HG03354 (cell line): ENCODE measurements around the gene CACNA2D1.
A peak's percentile ranks its signal among the peaks of the same experiment; 100 is the strongest.

ENCODE experiments used
- ATAC-seq: cut with Tn5 transposase; IDR thresholded peaks from one replicate; pipeline ENCODE4 v1.9.1; 2021; ENCODE audit warnings: mild to moderate bottlenecking; ENCODE audit not compliant: unreplicated experiment, poor library complexity, severe bottlenecking

Gene CACNA2D1

GRCh38 chr7:82249979-82250378 lies 193.6 kb downstream of the CACNA2D1 start:
- ATAC-seq, result no peak

- no peak for ATAC-seq
Measured at GRCh38 chr7:82247814-82248433, 195.7 kb downstream of the CACNA2D1 start.

GRCh38 chr7:82244947-82245517 lies 198.5 kb downstream of the CACNA2D1 start:
- no peak for ATAC-seq

GRCh38 chr7:82241356-82241755 lies 202.2 kb downstream of the CACNA2D1 start:
- no peak for ATAC-seq

- ATAC-seq, result no peak
Measured at GRCh38 chr7:82235713-82236112, 207.9 kb downstream of the CACNA2D1 start.

- ATAC-seq, result peak; percentile 64
Measured at GRCh38 chr7:82234457-82235049, 209.0 kb downstream of the CACNA2D1 start.

- no peak for ATAC-seq
Measured at GRCh38 chr7:82230811-82231581, 212.6 kb downstream of the CACNA2D1 start.

GRCh38 chr7:82229164-82229563 lies 214.4 kb downstream of the CACNA2D1 start:
- ATAC-seq, result no peak

- no peak for ATAC-seq
Measured at GRCh38 chr7:82226191-82226590, 217.4 kb downstream of the CACNA2D1 start.

- no peak for ATAC-seq
Measured at GRCh38 chr7:82224529-82224928, 219.0 kb downstream of the CACNA2D1 start.

- no peak for ATAC-seq
Measured at GRCh38 chr7:82223580-82223979, 220.0 kb downstream of the CACNA2D1 start.

GRCh38 chr7:82221152-82221674 lies 222.4 kb downstream of the CACNA2D1 start:
- ATAC-seq, result no peak

- ATAC-seq, result no peak
Measured at GRCh38 chr7:82212466-82212865, 231.1 kb downstream of the CACNA2D1 start.

GRCh38 chr7:82211333-82211732 lies 232.2 kb downstream of the CACNA2D1 start:
- ATAC-seq, result no peak

- no peak for ATAC-seq
Measured at GRCh38 chr7:82210416-82211184, 233.0 kb downstream of the CACNA2D1 start.

GRCh38 chr7:82209179-82209747 lies 234.3 kb downstream of the CACNA2D1 start:
- ATAC-seq, result no peak

GRCh38 chr7:82204694-82205093 lies 238.9 kb downstream of the CACNA2D1 start:
- no peak for ATAC-seq

GRCh38 chr7:82202965-82203364 lies 240.6 kb downstream of the CACNA2D1 start:
- ATAC-seq, result no peak

- no peak for ATAC-seq
Measured at GRCh38 chr7:82202107-82202506, 241.5 kb downstream of the CACNA2D1 start.
